IPS-20b (cell line): ENCODE measurements around the gene ROBO2.

Experiments used
- H3K27ac ChIP-seq: one replicate; pipeline ENCODE4 v1.5.1; 2013; ENCODE audit warnings: low read length
- H3K27me3 ChIP-seq: 2 replicates; pipeline ENCODE4 v1.6.1; 2013; ENCODE audit warnings: mild to moderate bottlenecking, low read length, inconsistent platforms; ENCODE audit not compliant: insufficient read depth
- H3K36me3 ChIP-seq: 2 replicates; pipeline ENCODE4 v1.6.1; 2013; ENCODE audit warnings: low read depth, mild to moderate bottlenecking, inconsistent platforms, low read length, moderate library complexity; ENCODE audit not compliant: insufficient read depth
- H3K4me1 ChIP-seq: 2 replicates; pipeline ENCODE4 v1.6.1; 2013; ENCODE audit warnings: mild to moderate bottlenecking, control low read depth, inconsistent platforms, low read length, moderate library complexity; ENCODE audit not compliant: insufficient read depth
- H3K4me3 ChIP-seq: 2 replicates; pipeline ENCODE4 v1.5.1; 2013; ENCODE audit warnings: mild to moderate bottlenecking, low read length, inconsistent platforms
- H3K9ac ChIP-seq: 2 replicates; pipeline ENCODE4 v1.6.1; 2013; ENCODE audit warnings: low read depth, mild to moderate bottlenecking, inconsistent platforms, low read length, moderate library complexity
- H3K9me3 ChIP-seq: 2 replicates; pipeline ENCODE4 v1.6.1; 2013; ENCODE audit warnings: mild to moderate bottlenecking, low read depth, low read length, inconsistent platforms; ENCODE audit not compliant: insufficient read depth

The ROBO2 gene

GRCh38 chr3:77244981-77245380 is 205.1 kb downstream of the ROBO2 start:
- no peaks in the 10 kb centered on the region for H3K36me3 ChIP-seq
- H3K9me3 ChIP-seq = peaks cover 5% of the 10 kb centered on the region; the same call in 1 of the 2 replicates
- H3K27me3 ChIP-seq = no peaks in the 10 kb centered on the region
- no peak overlapping the region for H3K27ac ChIP-seq
- H3K9ac ChIP-seq = no peak overlapping the region
- H3K4me3 ChIP-seq = no peak overlapping the region
- H3K4me1 ChIP-seq = no peaks in the 10 kb centered on the region

DNA sequence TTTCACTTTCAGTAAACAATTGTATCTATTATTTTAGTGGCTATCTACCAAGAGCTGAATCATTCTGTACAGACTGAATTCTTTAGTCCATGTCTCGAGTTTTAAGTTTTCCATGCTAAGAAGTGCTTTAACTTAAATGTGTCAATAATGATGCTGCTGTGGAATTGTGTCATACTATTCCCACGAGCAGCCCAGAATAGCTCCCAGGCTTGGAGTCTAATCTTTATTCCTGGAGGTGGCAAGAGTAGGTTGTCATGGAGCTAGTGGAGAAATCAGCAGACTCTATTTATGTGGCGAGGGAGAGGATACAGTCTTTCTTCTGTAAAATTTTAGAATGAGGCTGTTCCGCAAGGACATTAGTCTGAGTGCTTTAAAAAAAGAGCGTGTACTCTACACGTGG is 207.2 kb downstream of the ROBO2 start:
- no peaks in the 10 kb centered on the region for H3K36me3 ChIP-seq
- no peak overlapping the region for H3K4me3 ChIP-seq
- H3K9me3 ChIP-seq = no peaks in the 10 kb centered on the region
- H3K27me3 ChIP-seq = no peaks in the 10 kb centered on the region
- no peak overlapping the region for H3K9ac ChIP-seq
- H3K4me1 ChIP-seq = no peaks in the 10 kb centered on the region
- H3K27ac ChIP-seq = no peak overlapping the region

DNA sequence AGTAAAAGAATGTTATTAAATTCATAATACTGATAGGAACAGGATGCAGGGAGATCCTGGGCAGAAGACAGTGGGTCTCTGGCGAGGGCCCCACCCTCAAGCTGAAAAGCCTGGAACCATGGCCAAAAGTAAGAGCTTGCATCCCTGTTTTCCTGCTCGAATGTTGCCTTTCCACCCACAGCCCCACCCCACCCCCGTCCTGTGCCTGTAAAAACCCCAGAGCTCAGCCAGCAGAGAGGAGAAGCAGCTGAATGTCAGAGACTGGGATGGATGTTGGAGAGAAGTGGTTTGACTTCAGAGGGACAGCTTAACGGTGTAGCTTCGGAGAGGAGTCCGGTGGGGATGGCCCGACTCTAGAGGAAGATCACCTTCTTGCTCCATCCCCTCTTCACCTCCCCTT is 207.9 kb downstream of the ROBO2 start:
- no peak overlapping the region for H3K9ac ChIP-seq
- no peaks in the 10 kb centered on the region for H3K9me3 ChIP-seq
- H3K27ac ChIP-seq = no peak overlapping the region
- no peak overlapping the region for H3K4me3 ChIP-seq
- no peaks in the 10 kb centered on the region for H3K27me3 ChIP-seq
- H3K4me1 ChIP-seq = no peaks in the 10 kb centered on the region
- no peaks in the 10 kb centered on the region for H3K36me3 ChIP-seq

DNA sequence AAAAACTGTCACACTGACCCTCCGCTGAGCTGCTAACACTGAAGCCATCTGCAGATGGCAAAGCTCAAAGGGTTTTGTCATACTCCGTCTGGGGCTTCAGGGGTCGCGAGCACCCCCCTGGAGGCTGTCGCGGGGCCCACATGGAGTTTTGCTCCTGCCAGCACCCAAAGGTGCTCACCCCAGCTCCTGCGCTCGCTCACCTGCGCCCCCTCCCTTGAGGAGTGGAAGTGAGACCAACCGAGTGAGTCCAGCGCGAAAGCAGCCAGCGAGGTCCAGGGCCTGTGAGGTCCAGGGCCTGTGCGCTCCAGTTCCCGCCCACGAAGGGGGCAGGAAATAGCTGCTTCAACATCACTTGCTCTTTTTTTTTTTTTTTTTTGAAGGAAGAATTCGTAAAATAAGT is 208.5 kb downstream of the ROBO2 start:
- no peak overlapping the region for H3K4me3 ChIP-seq
- H3K36me3 ChIP-seq = no peaks in the 10 kb centered on the region
- H3K27ac ChIP-seq = no peak overlapping the region
- no peak overlapping the region for H3K9ac ChIP-seq
- H3K27me3 ChIP-seq = no peaks in the 10 kb centered on the region
- no peaks in the 10 kb centered on the region for H3K9me3 ChIP-seq
- H3K4me1 ChIP-seq = no peaks in the 10 kb centered on the region

- Histone ChIP-seq H3K27me3 (no peaks in the 10 kb centered on the region), H3K9ac (no peak overlapping the region), H3K4me3 (no peak overlapping the region), H3K9me3 (no peaks in the 10 kb centered on the region), H3K36me3 (no peaks in the 10 kb centered on the region), H3K27ac (no peak overlapping the region), H3K4me1 (no peaks in the 10 kb centered on the region)
Observed at GRCh38 chr3:77251136-77251535, 211.2 kb downstream of the ROBO2 start.

- H3K9me3 ChIP-seq = no peaks in the 10 kb centered on the region
- no peaks in the 10 kb centered on the region for H3K36me3 ChIP-seq
- no peak overlapping the region for H3K27ac ChIP-seq
- no peaks in the 10 kb centered on the region for H3K4me1 ChIP-seq
- H3K4me3 ChIP-seq = no peak overlapping the region
- no peak overlapping the region for H3K9ac ChIP-seq
- no peaks in the 10 kb centered on the region for H3K27me3 ChIP-seq
Observed at GRCh38 chr3:77254967-77255831, 215.3 kb downstream of the ROBO2 start.

GRCh38 chr3:77256584-77257503 is 216.9 kb downstream of the ROBO2 start:
- no peak overlapping the region for H3K4me3 ChIP-seq
- no peak overlapping the region for H3K9ac ChIP-seq
- H3K4me1 ChIP-seq = no peaks in the 10 kb centered on the region
- H3K36me3 ChIP-seq = no peaks in the 10 kb centered on the region
- no peaks in the 10 kb centered on the region for H3K27me3 ChIP-seq
- no peaks in the 10 kb centered on the region for H3K9me3 ChIP-seq
- H3K27ac ChIP-seq = no peak overlapping the region

- no peak overlapping the region for H3K27ac ChIP-seq
- no peaks in the 10 kb centered on the region for H3K36me3 ChIP-seq
- no peak overlapping the region for H3K4me3 ChIP-seq
- H3K27me3 ChIP-seq = no peaks in the 10 kb centered on the region
- no peaks in the 10 kb centered on the region for H3K4me1 ChIP-seq
- no peaks in the 10 kb centered on the region for H3K9me3 ChIP-seq
- H3K9ac ChIP-seq = no peak overlapping the region
Observed at GRCh38 chr3:77259694-77260093, 219.8 kb downstream of the ROBO2 start.

DNA sequence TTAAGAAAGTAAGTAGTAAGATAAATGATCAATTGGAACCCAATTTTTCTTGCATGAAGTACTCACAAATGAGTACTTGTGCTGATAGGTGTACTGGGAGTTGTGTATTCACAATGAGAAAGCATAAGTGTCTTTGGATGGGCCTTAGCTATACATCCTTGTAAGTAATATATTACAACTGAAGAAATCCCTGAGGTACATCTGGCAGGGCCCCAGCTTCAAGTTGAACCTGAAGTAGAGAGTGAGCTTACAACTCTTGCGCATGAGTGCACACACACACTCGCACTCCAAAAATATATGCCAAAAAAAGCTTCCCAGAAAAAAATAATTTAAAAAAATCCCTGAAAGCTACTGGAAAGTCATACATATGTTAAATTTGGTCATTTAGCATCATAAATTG is 222.5 kb downstream of the ROBO2 start:
- H3K4me1 ChIP-seq = no peaks in the 10 kb centered on the region
- no peak overlapping the region for H3K27ac ChIP-seq

DNA sequence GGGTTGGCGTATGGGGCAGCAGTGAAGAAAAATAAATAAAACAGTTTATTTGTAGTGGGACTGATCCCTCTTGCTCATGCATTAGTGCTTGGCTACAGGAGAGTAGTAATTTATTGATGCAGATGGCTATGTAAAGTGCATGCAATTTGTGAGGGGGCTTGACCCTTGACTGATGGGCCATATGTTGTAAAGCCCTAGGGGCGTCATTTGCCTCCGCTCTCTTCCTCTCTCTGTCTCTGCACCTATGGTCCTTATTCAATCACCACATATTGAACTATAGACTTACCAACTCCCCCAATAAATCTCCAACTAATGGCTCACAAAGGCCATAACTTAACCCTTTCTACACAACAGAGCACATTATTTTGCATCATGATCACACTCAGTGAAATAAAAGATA is 227.7 kb downstream of the ROBO2 start:
- H3K9me3 ChIP-seq = no peaks in the 10 kb centered on the region
- H3K4me1 ChIP-seq = no peaks in the 10 kb centered on the region
- H3K4me3 ChIP-seq = no peak overlapping the region
- no peaks in the 10 kb centered on the region for H3K27me3 ChIP-seq
- no peaks in the 10 kb centered on the region for H3K36me3 ChIP-seq
- no peak overlapping the region for H3K9ac ChIP-seq
- H3K27ac ChIP-seq = no peak overlapping the region

More for the DNA sequence above, 222.5 kb downstream of the ROBO2 start:
- Histone ChIP-seq H3K27me3 (no peaks in the 10 kb centered on the region), H3K36me3 (no peaks in the 10 kb centered on the region), H3K9ac (no peak overlapping the region), H3K4me3 (no peak overlapping the region), H3K9me3 (no peaks in the 10 kb centered on the region)

- no peak overlapping the region for H3K27ac ChIP-seq
- no peaks in the 10 kb centered on the region for H3K4me1 ChIP-seq
- no peak overlapping the region for H3K4me3 ChIP-seq
- H3K36me3 ChIP-seq = no peaks in the 10 kb centered on the region
- H3K27me3 ChIP-seq = no peaks in the 10 kb centered on the region
- no peaks in the 10 kb centered on the region for H3K9me3 ChIP-seq
- H3K9ac ChIP-seq = no peak overlapping the region
Observed at GRCh38 chr3:77271306-77271705, 231.4 kb downstream of the ROBO2 start.

DNA sequence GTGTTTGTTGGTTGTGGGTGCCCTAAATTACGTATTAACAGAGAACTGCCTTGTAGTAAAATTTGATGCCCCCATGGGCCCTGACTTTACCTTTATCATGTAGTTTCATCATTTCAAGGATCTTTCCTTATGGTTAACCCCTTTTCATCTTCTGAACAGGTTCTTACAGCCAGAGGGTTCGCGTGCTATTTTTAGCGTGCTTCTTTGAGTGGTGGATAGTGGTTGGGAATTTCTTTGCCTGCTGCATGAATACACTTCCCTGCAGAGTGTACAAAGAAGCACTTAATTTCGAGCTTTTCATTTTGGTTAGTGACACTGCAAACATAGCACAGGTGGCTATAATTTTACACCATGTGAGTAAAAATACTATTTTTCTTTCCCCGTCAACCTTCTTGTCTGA is 231.8 kb downstream of the ROBO2 start:
- no peaks in the 10 kb centered on the region for H3K9me3 ChIP-seq
- H3K27ac ChIP-seq = no peak overlapping the region
- H3K4me1 ChIP-seq = no peaks in the 10 kb centered on the region
- H3K27me3 ChIP-seq = no peaks in the 10 kb centered on the region
- no peak overlapping the region for H3K4me3 ChIP-seq
- no peaks in the 10 kb centered on the region for H3K36me3 ChIP-seq
- no peak overlapping the region for H3K9ac ChIP-seq
